ENCODE data around the gene TFPI2.

GRCh38 chr7:93883078-93883916, 7.3 kb downstream of the TFPI2 start:
- TF ChIP-seq CTCF (IDR thresholded peaks at IDR 0.05): no peak
- TF ChIP-seq ZFX (IDR thresholded peaks at IDR 0.05; ENCODE audit: borderline replicate concordance): no peak
